ENCODE measurements around the gene ATG7. TPM values are rescaled to one million over a fixed set of nuclear protein-coding genes. Genes with fewer than 3 reads are reported as not detected.
"Not testable (repeated sequence)": the region's sequence is repeated elsewhere in the genome, so short reads cannot be mapped to it uniquely, and the experiment has no call there.

Gene ATG7
- total RNA-seq, 4 donors from 2014 or later: 45.8 to 85.3 (median 67.3) TPM

GRCh38 chr3:11510356-11510755 lies 238.2 kb downstream of the ATG7 start:
- Histone ChIP-seq H3K4me3 (replicated peaks in 1 of 3) (no peak overlapping the region), H3K36me3 (no peaks in the 10 kb centered on the region), H3K27me3 (no peaks in the 10 kb centered on the region), H3K9me3 (no peaks in the 10 kb centered on the region), H3K4me1 (peaks cover 54 to 67% of the 10 kb centered on the region in 2 donors), H3K27ac (peak overlapping the region; percentile 76 to 94 (median 89))
- DNase-seq: no peak
- intact Hi-C loops (cut with DNase I): no loop called here
- WGBS, 2 donors: 77 to 79% methylated on average over 5 of the region's 5 CpGs
- TF ChIP-seq CTCF (IDR thresholded peaks at IDR 0.05): no peak
- TF ChIP-seq POLR2A (IDR thresholded peaks at IDR 0.05): no peak

- H3K27ac ChIP-seq; H3K27me3 ChIP-seq; H3K36me3 ChIP-seq; intact Hi-C loops (cut with DNase I); DNase-seq; H3K4me3 ChIP-seq (replicated peaks in 1 of 3); H3K9me3 ChIP-seq: not testable (repeated sequence)
- WGBS, 2 donors: 60 to 100% methylated on average over 1 to 6 of the region's 20 CpGs
- peaks cover 46 to 58% of the 10 kb centered on the region in 2 donors for H3K4me1 ChIP-seq
Observed at GRCh38 chr3:11511606-11512005, 239.4 kb downstream of the ATG7 start.

- H3K36me3 ChIP-seq; H3K9me3 ChIP-seq; H3K27me3 ChIP-seq; H3K4me3 ChIP-seq (replicated peaks in 1 of 3); DNase-seq; intact Hi-C loops (cut with DNase I): not testable (repeated sequence)
- H3K27ac ChIP-seq: peak overlapping the region in 2 of 3 donors; percentile 50
- peaks cover 35 to 42% of the 10 kb centered on the region in 2 donors for H3K4me1 ChIP-seq
- 67 to 81% methylated on average over 4 to 5 of the region's 27 CpGs for WGBS, 2 donors
Observed at GRCh38 chr3:11513125-11513816, 241.1 kb downstream of the ATG7 start.

- Histone ChIP-seq H3K9me3 (no peaks in the 10 kb centered on the region), H3K27me3 (no peaks in the 10 kb centered on the region), H3K4me1 (peaks cover 30 to 37% of the 10 kb centered on the region in 2 donors), H3K4me3 (replicated peaks in 1 of 3) (no peak overlapping the region), H3K36me3 (no peaks in the 10 kb centered on the region), H3K27ac (peak overlapping the region; percentile 6 to 50 (median 50))
- intact Hi-C loops (cut with DNase I): no loop called here
- TF ChIP-seq CTCF (IDR thresholded peaks at IDR 0.05) (no peak), POLR2A (IDR thresholded peaks at IDR 0.05) (no peak)
- WGBS, 2 donors: 66 to 74% methylated on average over 3 of the region's 3 CpGs
- DNase-seq: no peak
Observed at GRCh38 chr3:11513817-11514135, 241.6 kb downstream of the ATG7 start.

- Histone ChIP-seq H3K27me3 (no peaks in the 10 kb centered on the region), H3K27ac (peak overlapping the region; percentile 6 to 50 (median 50)), H3K36me3 (no peaks in the 10 kb centered on the region), H3K4me3 (replicated peaks in 1 of 3) (no peak overlapping the region), H3K4me1 (peaks cover 26 to 33% of the 10 kb centered on the region in 2 donors), H3K9me3 (no peaks in the 10 kb centered on the region)
- 47 to 59% methylated on average over 7 of the region's 7 CpGs for WGBS, 2 donors
- DNase-seq: peak in 1 of 2 donors; percentile 28
- TF ChIP-seq CTCF (IDR thresholded peaks at IDR 0.05) (no peak), POLR2A (IDR thresholded peaks at IDR 0.05) (no peak)
- intact Hi-C loops (cut with DNase I): no loop called here
Observed at GRCh38 chr3:11514191-11514821, 242.1 kb downstream of the ATG7 start.

- Histone ChIP-seq H3K4me3 (replicated peaks in 1 of 3) (no peak overlapping the region), H3K36me3 (no peaks in the 10 kb centered on the region), H3K27me3 (no peaks in the 10 kb centered on the region), H3K27ac (peak overlapping the region in 1 of 3 donors; percentile 46), H3K9me3 (no peaks in the 10 kb centered on the region), H3K4me1 (peaks cover 17 to 19% of the 10 kb centered on the region in 2 donors)
- TF ChIP-seq POLR2A (IDR thresholded peaks at IDR 0.05): no peak
- TF ChIP-seq CTCF (IDR thresholded peaks at IDR 0.05): no peak
- DNase-seq: peak; percentile 71 to 74
- 53 to 57% methylated on average over 6 of the region's 6 CpGs for WGBS, 2 donors
- intact Hi-C loops (cut with DNase I): no loop called here
Observed at GRCh38 chr3:11517601-11518000, 245.4 kb downstream of the ATG7 start.

All from thyroid gland (tissue), 4 donors.